M059J (cell line): ENCODE data around the gene CAMK1G. TPM values are rescaled to one million over a fixed set of nuclear protein-coding genes. Genes with fewer than 3 reads are reported as not detected.
A peak's percentile ranks its signal among the peaks of the same experiment; 100 is the strongest.

Experiments used
- DNase-seq: peaks from one replicate; pipeline ENCODE4 v3.0.0-alpha.2; 2012; ENCODE audit warnings: low read depth
- total RNA-seq: library from RNA; depleted of rRNA; stranded (reverse); fragments of >200 nt; shearing (Covaris generic); gene quantifications from 2 replicates; pipeline ENCODE4 v1.2.3, GENCODE V29; 2014

The CAMK1G gene
- total RNA-seq, 1 experiment from 2014 or later = 4.5 TPM

GRCh38 chr1:209619696-209620486, 36.4 kb downstream of the CAMK1G start:
- DNase-seq = no peak

DNA sequence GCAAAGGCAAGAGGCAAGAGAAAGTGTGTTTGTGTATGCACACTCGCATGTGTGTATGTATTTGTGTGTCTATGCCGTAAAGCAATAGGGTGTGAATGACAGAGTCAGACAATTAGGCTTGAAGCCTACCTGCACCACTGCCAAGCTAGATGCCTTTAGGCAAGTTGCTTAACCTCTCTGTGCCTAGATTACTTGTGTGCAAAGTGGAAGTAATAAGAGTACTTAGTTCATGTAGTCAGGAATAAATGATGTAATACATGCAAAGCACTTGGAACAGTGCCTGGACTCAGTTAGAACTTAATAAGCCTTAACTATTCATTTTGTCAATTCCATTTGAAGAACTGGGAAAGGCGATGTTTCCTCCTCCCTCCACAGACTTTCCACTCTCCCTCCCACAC, 37.0 kb downstream of the CAMK1G start:
- DNase-seq = no peak

DNA sequence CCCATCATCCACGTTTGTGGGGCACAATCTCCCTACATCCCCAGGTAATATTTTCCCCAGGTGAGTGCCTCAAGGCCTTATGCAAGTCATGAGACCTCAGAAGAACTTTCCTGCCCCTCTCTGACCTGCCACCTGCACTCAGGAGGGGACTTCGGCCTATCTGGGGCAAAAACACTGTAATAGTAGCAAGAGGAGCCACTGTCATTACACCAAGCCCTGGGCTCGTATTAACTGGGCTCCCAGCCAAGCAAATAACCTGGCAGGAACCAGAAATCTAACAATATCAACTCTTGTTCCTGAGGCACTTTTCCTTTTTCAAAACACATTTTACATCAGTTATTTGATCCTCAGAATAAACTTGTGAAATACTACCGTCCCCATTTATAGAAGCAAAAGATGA, 37.8 kb downstream of the CAMK1G start:
- DNase-seq = no peak

DNA sequence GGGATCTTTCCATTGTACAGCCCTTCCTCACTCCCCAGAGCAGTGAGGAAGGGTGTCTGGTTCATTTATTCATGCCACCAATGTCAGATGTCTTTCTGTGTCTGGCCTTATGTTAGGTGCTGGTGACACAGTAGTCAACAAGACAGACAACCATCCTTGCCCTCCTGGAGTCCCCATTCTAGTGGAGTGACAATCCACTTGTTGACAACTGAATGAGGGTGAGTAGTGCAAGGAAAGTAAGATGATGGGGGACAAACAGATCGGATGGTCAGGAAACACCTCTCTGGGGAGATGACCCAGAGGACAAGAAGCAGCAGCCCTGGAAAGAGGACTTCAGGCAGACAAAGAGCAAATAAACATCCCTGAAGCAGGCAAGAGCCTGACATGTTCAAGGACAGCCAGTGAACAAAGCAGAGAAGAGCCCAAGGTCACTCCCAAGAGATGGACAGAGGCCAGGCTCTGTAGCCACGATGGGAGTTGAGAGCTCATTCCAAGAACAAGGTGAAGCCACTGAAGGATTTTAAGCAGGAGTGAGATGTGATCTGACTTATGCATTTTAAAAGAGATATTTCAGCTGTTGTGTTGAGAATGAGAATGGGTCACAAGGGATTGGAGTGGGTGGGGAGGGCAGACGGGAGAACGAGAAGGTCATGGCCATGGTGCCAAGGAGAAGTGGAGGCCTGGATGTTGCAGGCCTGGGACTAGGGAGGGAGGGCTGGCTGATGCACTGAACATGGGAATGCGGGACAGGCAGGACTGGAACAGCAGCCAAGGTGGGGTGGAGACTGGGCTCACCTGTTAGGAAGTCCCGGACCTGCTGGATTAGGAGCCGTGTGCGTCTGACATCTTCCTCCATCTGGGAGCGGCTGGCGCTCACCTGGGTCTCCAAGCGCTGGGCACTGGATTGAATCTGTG, 38.5 kb downstream of the CAMK1G start:
- no peak for DNase-seq

DNA sequence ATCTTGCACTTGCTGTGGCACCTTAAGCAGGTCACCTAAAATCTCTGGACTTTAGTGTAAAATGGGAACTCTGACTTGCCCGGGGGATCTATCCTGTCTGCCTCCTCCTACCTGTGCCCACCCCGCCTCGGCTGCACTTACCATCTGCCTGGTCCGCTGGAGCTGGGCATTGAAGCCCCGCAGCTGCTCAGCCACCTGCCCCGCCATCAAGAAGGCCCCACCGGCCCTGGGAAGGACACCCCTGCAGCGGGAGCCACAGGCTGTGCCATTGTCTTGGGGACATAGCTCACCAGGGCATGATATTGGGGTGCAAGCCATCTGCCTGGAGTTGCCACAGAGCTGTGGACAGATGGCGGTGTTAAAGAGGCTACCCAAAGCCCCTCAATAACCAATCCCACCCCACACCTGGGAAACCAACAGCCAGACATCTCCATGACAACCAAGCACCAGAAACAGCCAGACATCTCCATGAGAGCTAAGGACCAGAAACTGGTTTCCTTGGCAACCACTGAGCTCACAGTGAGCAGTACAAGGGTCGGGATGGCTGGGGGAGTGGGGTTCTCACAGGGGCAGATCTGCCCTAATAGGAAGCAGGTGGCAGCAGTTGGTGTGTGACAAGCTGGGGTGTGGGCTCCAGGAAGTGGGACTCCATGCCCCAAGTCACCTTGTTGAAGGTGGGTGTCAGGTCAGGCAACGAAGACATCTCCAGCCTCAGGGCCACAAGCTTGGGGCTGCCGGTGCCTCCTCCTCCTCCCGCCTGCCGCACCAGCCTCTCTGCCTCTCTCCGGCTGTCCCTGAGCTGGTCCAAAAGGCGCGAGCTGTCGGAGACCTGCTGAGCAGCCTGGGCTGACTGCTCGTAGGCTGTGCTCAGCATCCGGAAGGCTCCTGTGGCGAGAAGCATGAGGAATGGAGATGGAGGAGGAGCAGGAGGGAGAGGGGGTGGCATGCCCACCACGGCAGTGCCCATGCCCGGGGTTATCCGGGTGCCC, 39.6 kb downstream of the CAMK1G start:
- DNase-seq = no peak

DNA sequence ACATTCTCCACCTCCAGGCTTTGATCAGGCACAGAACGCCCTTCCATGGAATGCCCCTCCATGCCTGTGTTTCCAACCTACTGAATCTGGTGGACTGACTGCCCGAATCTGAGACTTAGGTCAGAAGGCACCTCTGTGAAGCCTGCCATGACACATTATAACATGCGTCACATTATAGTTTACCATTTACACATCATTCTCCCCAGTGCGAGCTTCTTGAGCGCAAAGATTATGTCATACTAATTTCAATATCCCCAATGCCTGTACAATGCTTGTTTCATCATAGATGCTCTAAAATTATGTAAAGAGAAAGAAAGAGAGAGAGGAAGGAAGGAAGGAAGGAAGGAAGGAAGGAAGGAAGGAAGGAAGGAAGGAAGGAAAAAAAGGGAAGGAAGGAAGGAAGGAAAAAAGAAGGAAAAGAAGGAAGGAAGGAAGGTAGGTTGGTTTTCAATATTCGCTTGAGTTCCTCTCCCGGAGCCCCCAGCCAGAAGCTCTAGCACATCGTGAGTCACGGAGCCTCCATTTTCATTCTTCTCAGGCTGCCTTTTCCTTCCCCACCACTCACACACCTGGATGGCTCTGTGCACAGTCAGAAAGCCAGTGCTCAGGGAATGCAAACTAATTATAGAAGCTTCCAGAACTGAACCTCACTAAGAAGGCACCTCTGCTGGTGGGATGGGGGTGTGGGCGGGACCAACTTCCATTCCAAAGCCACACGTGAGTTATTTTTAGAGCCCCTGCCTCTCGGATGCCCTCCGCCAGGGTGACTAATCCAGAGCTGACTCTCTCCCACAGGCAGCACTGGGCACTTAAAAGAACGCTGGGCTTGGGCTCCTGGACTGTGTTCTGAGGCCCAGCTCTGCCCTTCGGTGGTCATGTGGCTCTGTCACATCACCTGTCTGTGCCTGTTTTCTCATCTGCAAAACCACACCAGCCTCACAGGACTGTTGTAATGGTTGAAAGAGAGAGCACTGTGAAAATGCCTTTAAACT, 41.3 kb downstream of the CAMK1G start:
- peak; percentile 78 for DNase-seq

DNA sequence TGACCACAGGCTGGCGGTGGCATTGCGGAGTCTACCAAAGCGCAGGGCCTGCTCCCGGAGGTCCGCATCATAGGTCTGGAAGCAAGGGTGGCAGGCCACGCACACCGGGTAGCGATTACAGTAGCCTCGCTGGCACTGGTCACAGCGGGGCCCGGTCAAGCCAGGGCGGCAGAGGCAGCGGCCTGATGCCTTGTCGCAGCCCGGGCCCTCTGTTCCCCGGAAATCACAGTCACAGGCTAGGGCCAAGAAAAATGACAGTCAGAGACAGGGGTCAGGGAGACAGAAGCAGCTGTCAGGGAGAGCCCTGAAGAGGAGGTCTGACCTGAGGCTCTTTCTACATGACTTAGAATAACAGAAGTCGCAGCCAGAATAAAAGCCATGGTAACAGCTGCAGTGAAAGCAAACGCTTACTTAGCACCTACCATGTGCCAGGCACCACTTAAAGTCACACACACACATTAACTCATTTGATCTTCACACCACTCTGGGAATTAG, 42.3 kb downstream of the CAMK1G start:
- DNase-seq = no peak

- no peak for DNase-seq
Measured at GRCh38 chr1:209626346-209627026, 43.0 kb downstream of the CAMK1G start.

GRCh38 chr1:209627027-209627731, 43.7 kb downstream of the CAMK1G start:
- no peak for DNase-seq

DNA sequence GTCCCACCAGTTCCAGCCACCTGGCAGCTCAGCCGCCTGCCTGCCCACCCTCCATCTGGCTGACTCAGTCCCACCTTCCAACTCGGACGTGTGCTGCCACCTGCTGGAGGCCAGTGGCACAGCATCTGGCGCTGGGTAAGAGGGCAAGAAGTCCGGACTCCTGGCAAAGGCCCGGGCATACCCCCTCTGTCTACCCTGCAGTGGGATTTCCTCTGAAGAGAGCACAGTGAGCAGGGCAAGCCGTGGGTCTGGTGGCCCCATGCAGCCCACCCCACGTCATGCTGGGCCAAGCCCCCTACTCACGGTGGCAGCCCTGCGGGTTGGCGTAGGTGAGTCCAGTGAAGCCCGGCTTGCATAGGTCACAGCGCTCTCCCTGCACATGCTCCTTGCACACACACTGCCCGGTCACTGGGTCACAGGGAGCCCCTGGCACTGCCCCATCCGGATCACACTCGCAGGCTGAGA, 44.2 kb downstream of the CAMK1G start:
- DNase-seq = peak; percentile 69

DNA sequence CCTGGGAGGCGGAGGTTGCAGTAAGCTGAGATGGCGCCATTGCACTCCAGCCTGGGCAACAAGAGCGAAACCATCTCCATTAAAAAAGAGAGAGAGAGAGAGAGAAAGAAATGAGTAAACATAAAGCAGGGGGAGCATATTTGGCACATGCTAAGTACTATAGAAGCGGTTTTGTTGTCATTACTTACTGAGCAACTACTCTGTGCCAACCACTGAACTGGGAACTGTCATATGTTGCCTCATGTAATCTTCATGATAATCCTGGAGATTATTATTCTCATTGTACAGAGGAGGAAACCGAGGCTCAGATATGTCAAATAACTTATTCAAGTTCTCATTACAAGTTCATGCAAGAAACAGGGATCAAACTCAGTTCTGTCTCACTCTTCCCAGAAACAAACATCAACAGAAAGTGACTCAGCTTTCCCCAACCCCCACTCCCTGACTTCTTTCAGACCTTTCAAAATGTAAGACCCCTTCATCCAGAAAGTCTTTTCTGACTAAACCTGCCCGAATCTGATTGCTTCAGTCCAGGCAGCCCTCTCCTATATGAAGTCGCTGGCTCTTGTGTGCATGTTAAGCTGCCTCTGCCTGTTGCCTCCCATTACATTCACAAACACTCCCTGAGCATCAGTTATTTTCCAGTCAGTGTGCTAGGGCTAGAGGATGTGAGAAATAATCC, 45.2 kb downstream of the CAMK1G start:
- no peak for DNase-seq

DNA sequence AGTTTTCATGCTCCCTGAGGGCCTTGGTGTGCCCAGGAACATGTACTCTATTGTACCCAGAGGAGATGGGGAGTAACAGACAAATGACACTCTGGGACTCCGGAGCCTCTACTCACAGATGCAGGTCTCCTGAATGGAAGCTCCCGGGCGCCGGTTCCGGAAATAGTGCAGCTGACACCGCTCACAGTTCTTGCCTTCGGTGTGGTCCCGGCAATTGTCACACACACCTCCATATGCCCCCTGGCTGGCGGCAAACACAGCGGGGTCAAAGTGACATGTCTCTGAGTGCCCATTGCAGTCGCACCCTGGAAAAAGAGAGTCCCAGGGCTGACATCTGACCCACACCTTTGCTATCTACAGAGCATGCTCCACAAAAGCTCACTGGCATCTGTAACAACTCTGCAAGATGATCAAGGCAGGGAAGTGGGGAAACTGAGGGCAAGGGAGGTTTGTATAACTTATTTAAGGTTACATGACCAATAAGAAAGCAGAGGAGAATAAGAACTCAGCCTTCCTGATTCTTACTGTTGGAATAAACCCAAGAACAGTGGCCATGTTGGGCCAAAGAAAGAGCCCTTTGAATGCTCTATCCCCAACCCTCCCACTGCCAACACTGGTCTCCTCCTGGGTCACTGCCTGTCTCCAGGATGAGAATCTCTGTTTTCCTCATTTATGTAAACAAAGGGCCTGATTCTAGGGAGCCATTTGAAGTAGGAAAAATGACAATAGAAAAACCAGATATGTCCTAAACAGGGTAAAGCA, 46.3 kb downstream of the CAMK1G start:
- DNase-seq = no peak

DNA sequence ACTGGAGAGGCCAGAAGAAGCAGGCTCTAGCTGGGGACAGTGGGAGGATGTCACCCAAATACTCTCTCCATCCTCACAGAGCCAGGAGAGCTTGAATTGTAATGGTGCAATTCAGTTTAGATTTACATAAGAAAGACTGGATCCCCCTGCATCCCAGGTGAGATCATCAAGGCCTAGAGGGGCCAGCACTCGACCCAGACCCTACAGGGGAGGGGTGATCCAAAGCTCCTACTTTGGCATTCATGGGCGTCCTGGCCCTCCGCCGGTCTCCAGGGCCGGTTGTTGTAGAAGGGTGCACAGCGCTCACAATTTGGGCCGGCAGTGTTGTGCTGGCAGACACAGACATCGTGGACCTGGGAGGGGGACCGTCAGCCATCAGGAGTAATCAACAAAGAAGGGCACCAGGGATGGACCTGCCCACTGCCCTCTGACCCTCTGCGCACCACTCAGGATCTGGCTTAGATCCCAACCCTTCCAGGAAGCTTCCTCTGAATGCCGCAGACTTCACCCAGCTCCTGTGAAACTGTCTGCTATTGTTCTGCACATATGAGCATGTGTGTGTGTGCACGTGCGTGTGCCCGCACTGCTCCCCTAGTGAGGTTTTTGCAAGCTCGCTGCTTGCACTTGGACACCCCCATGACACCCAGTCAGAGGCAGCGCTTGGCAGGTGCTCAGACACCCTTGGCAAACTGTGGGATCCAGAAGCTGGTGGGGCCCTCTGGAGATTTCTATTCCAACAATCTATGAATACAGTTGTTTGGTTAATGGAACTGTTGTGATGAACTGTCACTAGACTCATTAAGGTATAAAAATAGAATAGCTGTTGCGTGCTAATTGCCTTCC, 47.1 kb downstream of the CAMK1G start:
- no peak for DNase-seq

DNA sequence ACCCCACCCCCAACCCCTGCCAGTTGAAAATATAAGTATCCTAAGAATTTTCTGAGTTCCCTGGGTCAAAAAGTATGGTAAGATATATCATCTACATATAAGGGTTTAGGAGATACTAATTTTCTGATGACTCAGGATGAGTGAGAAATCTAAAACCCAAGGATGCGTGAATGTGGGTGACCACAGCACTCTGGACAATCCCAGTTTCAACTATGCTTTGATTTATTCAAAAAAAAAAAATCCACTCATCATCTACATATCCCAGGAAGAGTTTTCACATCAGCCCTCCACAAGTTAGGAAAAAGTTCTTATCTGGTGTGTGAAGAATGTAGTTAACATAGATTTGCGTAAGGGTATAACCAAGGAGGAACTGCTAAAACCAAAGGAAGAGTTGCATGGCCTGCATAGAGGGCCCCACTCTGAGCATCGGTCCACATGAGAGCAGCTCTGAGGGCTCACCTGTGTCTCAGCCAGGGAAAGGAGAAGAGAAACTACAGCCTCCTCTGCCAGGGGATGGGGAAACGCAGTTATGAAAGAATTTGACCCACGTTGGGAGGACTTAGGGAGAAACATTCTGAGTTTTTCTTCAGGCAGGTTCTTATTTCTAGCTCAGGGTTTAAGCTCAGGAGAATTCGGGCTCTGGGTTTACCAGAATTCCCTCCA, 50.0 kb downstream of the CAMK1G start:
- DNase-seq = peak; percentile 85

DNA sequence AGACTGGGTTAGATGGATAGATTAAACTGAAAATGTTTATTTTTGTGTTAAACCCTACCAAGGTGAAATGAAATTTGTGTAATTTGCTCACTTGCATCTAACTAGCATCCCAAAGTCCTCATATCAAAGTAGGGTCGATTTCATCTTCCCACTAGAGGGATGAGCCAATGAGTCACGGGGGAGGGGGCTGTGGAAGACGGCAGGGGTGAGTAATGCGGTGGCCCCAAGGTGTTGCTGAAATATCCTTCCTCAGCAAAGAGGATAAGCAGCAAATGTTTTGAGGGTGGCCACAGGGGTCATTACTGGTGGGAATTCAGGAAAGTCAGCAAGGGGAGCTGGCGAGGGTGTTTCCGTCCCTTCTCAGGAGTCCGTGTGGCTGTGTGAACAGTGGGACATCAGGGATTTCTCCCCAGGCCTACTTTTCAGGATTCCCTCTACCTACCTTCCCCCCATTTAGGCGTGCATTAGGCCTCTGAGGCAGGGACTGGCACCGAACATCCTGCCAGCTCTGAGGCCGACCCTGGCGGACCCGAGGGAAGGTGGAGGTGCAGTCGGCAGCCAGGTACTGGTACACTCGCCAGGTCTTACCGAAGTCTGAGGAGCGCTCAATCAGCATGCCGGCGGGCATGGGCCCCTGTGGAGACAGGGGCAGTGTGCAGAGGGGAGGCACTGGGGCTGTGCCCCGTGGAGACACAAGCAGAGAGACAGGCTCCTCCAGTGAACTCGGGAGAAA, 50.7 kb downstream of the CAMK1G start:
- DNase-seq = peak; percentile 53
